Heart left ventricle (tissue), 13 donors: Measurements from ENCODE around the gene CWF19L1.

Experiments
- CTCF ChIP-seq, 12 donors: fragments of 200-600 bp; sonication (generic) in 4 of 12; IDR thresholded peaks; one replicate each; pipeline versions ENCODE4 v1.5.0 to v1.8.0; 2018 to 2022; ENCODE audit warnings: antibody characterized with exemption in 12 of 12, mild to moderate bottlenecking in 5 of 12
- POLR2A ChIP-seq, 2 donors: fragments of 450-650 bp; IDR thresholded peaks; one replicate each; pipeline ENCODE4 v1.6.1; 2017; ENCODE audit warnings: antibody characterized with exemption in 2 of 2, mild to moderate bottlenecking in 2 of 2, moderate library complexity in 2 of 2
- donor health status: ischemic (EF 13 %, LVEDD 7.1; RV severe dilation, severe dysfunction).
- donor health status: DM: no; HTN: yes; CAD: no.
- donor health status: DM: no; HTN: no; CAD: no.
- donor health status: ischemic (EF 25% LVEDD 6.9; RV normal size, moderate dysfunction).
- donor health status: ischemic (EF 25% LVEDD 5.7; RV mildly dilated, moderate dysfunction).
- donor health status: ischemic (EF 35%, LVEDD 5.7; RV mildly dilated, moderate dysfunction).
- donor health status: nonischemic (EF 11% LVEDD 7.7; RV severe dilation, severe dysfunction).
- donor health status: DM: yes; HTN: yes; CAD: no.
- donor health status: PGD.
- donor health status: ischemic (EF 29% LVEDD 5.4; RV normal size, mild dysfunction).
- donor health status: nonischemic (EF 23%, LVEDD 6.1; RV moderate dilation, normal function).

GRCh38 chr10:100265821-100266485 is 1.5 kb downstream of the CWF19L1 start:
- TF ChIP-seq POLR2A (IDR thresholded peaks at IDR 0.05) = no peak
- no peak for TF ChIP-seq CTCF (IDR thresholded peaks at IDR 0.05)
